ENCODE measurements around the gene NPR3. TPM values are rescaled to one million over a fixed set of nuclear protein-coding genes. Genes with fewer than 3 reads are reported as not detected.

NPR3 gene
- total and polyA plus RNA-seq, 2 experiments from 2014 or later = 37.6 to 87.1 TPM

DNA sequence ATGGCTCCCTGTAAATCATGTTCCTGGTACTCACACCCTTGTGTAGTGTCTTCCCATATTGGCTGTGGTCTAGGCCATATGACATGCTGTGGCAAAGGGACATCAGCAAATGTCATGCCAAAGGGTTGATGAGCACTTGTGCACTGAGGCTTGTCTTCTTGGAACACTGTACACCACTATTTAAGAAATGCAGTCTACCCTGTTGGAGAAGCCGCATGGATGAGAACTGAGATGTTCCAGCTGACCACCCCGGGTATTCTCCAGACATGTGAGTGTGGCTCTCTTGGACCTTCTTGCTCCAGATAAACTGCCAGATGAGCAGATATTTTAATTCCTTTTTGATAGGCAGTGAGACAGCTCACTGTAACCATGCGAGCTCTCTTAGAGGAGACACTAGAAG lies 20.5 kb upstream of the NPR3 start:
- no peak overlapping the region for H2AFZ ChIP-seq
- H3K4me2 ChIP-seq (ENCODE audit: unreplicated experiment) = no peak overlapping the region
- no peaks in the 10 kb centered on the region for H3K79me2 ChIP-seq (ENCODE audit: insufficient read depth)
- in situ Hi-C loops (cut with MboI) = no loop called here
- no peaks in the 10 kb centered on the region for H4K20me1 ChIP-seq (ENCODE audit: insufficient read depth)
- DNase-seq = no peak
- no peaks in the 10 kb centered on the region for H3K9me2 ChIP-seq (ENCODE audit: insufficient read depth)
- H3F3A ChIP-seq (ENCODE audit: insufficient read depth) = peaks cover 34% of the 10 kb centered on the region
- H3K9me3 ChIP-seq (ENCODE audit: low read depth) = no peaks in the 10 kb centered on the region
- H3K9ac ChIP-seq = no peak overlapping the region
- TF ChIP-seq EZH2 (IDR thresholded peaks at IDR 0.05; ENCODE audit: insufficient read depth, poor library complexity, severe bottlenecking) (no peak), EZH2phosphoT487 (IDR thresholded peaks at IDR 0.05; ENCODE audit: insufficient read depth, low read depth) (no peak)
- peaks cover 50% of the 10 kb centered on the region for H3K4me1 ChIP-seq (ENCODE audit: insufficient read depth)
- no peak overlapping the region for H3K27ac ChIP-seq
- no peaks in the 10 kb centered on the region for H3K27me3 ChIP-seq (replicated peaks; ENCODE audit: insufficient read depth)
- 61 to 62% methylated on average over 3 of the region's 3 CpGs for WGBS, 2 experiments (ENCODE audit: low coverage in 1 of 2, low lambda C conversion rate in 2 of 2, missing lambda C conversion rate in 2 of 2)
- H3K4me3 ChIP-seq = no peak overlapping the region
- no peaks in the 10 kb centered on the region for H3K36me3 ChIP-seq (ENCODE audit: low read depth)

GRCh38 chr5:32692036-32692746 lies 18.9 kb upstream of the NPR3 start:
- DNase-seq = peak; percentile 76
- H3K9me3 ChIP-seq (ENCODE audit: low read depth) = no peaks in the 10 kb centered on the region
- H3K27me3 ChIP-seq (replicated peaks; ENCODE audit: insufficient read depth) = no peaks in the 10 kb centered on the region
- peak overlapping the region; percentile 72 for H3K27ac ChIP-seq
- H3F3A ChIP-seq (ENCODE audit: insufficient read depth) = peaks cover 34% of the 10 kb centered on the region
- H3K4me3 ChIP-seq = peak overlapping the region; percentile 51
- no peaks in the 10 kb centered on the region for H3K9me2 ChIP-seq (ENCODE audit: insufficient read depth)
- H3K79me2 ChIP-seq (ENCODE audit: insufficient read depth) = no peaks in the 10 kb centered on the region
- peak overlapping the region; percentile 15; the same call in 1 of the 2 replicates for H2AFZ ChIP-seq
- H3K4me2 ChIP-seq (ENCODE audit: unreplicated experiment) = peak overlapping the region; percentile 72
- no peaks in the 10 kb centered on the region for H4K20me1 ChIP-seq (ENCODE audit: insufficient read depth)
- peaks cover 46% of the 10 kb centered on the region for H3K4me1 ChIP-seq (ENCODE audit: insufficient read depth)
- in situ Hi-C loops (cut with MboI) = no loop called here
- TF ChIP-seq EZH2phosphoT487 (IDR thresholded peaks at IDR 0.05; ENCODE audit: insufficient read depth, low read depth) = no peak
- TF ChIP-seq EZH2 (IDR thresholded peaks at IDR 0.05; ENCODE audit: insufficient read depth, poor library complexity, severe bottlenecking) = no peak
- no peak overlapping the region; the same call in 1 of the 2 replicates for H3K9ac ChIP-seq
- WGBS, 2 experiments (ENCODE audit: low coverage in 1 of 2, low lambda C conversion rate in 2 of 2, missing lambda C conversion rate in 2 of 2) = 2 to 8% methylated on average over 3 of the region's 3 CpGs
- no peaks in the 10 kb centered on the region for H3K36me3 ChIP-seq (ENCODE audit: low read depth)

- H3K9me2 ChIP-seq (ENCODE audit: insufficient read depth) = no peaks in the 10 kb centered on the region
- 0 out of 2 replicates have a peak, but pooled peaks cover 3% of the 10 kb centered on the region for H3K4me1 ChIP-seq (ENCODE audit: insufficient read depth)
- no peaks in the 10 kb centered on the region for H4K20me1 ChIP-seq (ENCODE audit: insufficient read depth)
- no peak overlapping the region for H3K4me3 ChIP-seq
- no peaks in the 10 kb centered on the region for H3K9me3 ChIP-seq (ENCODE audit: low read depth)
- H3K27me3 ChIP-seq (replicated peaks; ENCODE audit: insufficient read depth) = no peaks in the 10 kb centered on the region
- TF ChIP-seq EZH2phosphoT487 (IDR thresholded peaks at IDR 0.05; ENCODE audit: insufficient read depth, low read depth) = no peak
- no peak for TF ChIP-seq EZH2 (IDR thresholded peaks at IDR 0.05; ENCODE audit: insufficient read depth, poor library complexity, severe bottlenecking)
- H3K9ac ChIP-seq = no peak overlapping the region
- H3K36me3 ChIP-seq (ENCODE audit: low read depth) = no peaks in the 10 kb centered on the region
- no peak overlapping the region for H3K4me2 ChIP-seq (ENCODE audit: unreplicated experiment)
- no peak overlapping the region for H3K27ac ChIP-seq
- in situ Hi-C loops (cut with MboI) = loop anchor here (10.0 kb wide), 1 partner anchor 471 kb away; no protein-coding TSS in a partner anchor
- no peaks in the 10 kb centered on the region for H3K79me2 ChIP-seq (ENCODE audit: insufficient read depth)
- peaks cover 1% of the 10 kb centered on the region for H3F3A ChIP-seq (ENCODE audit: insufficient read depth)
- no peak overlapping the region for H2AFZ ChIP-seq
- DNase-seq = no peak
Observed at GRCh38 chr5:32703957-32704356, 7.2 kb upstream of the NPR3 start.

- no peaks in the 10 kb centered on the region for H4K20me1 ChIP-seq (ENCODE audit: insufficient read depth)
- H3K4me1 ChIP-seq (ENCODE audit: insufficient read depth) = 0 out of 2 replicates have a peak, but pooled peaks cover 3% of the 10 kb centered on the region
- 24 to 27% methylated on average over 2 of the region's 2 CpGs for WGBS, 2 experiments (ENCODE audit: low coverage in 1 of 2, low lambda C conversion rate in 2 of 2, missing lambda C conversion rate in 2 of 2)
- H3K27me3 ChIP-seq (replicated peaks; ENCODE audit: insufficient read depth) = no peaks in the 10 kb centered on the region
- peak overlapping the region; percentile 38; the same call in 1 of the 2 replicates for H2AFZ ChIP-seq
- in situ Hi-C loops (cut with MboI) = loop anchor here (10.0 kb wide), 1 partner anchor 467 kb away; no protein-coding TSS in a partner anchor
- H3F3A ChIP-seq (ENCODE audit: insufficient read depth) = peaks cover 16% of the 10 kb centered on the region
- H3K9ac ChIP-seq = no peak overlapping the region
- no peaks in the 10 kb centered on the region for H3K9me2 ChIP-seq (ENCODE audit: insufficient read depth)
- H3K79me2 ChIP-seq (ENCODE audit: insufficient read depth) = peaks cover 7% of the 10 kb centered on the region
- no peak overlapping the region for H3K4me2 ChIP-seq (ENCODE audit: unreplicated experiment)
- H3K36me3 ChIP-seq (ENCODE audit: low read depth) = no peaks in the 10 kb centered on the region
- no peaks in the 10 kb centered on the region for H3K9me3 ChIP-seq (ENCODE audit: low read depth)
- no peak overlapping the region for H3K4me3 ChIP-seq
- peak; percentile 56 for DNase-seq
- TF ChIP-seq EZH2phosphoT487 (IDR thresholded peaks at IDR 0.05; ENCODE audit: insufficient read depth, low read depth) = no peak
- no peak for TF ChIP-seq EZH2 (IDR thresholded peaks at IDR 0.05; ENCODE audit: insufficient read depth, poor library complexity, severe bottlenecking)
- no peak overlapping the region for H3K27ac ChIP-seq
Observed at GRCh38 chr5:32707418-32707997, 3.6 kb upstream of the NPR3 start.

Data from GM23248 (cell line).